ENCODE results near the gene MEG3. TPM values are rescaled to one million over a fixed set of nuclear protein-coding genes. Genes with fewer than 3 reads are reported as not detected.

Gene MEG3
- total and polyA plus RNA-seq, 2 of the 8 experiments (the other 6 are each of a cell fraction or from before 2014, with no cell fraction given), result 0.17 to 1.1 TPM

DNA sequence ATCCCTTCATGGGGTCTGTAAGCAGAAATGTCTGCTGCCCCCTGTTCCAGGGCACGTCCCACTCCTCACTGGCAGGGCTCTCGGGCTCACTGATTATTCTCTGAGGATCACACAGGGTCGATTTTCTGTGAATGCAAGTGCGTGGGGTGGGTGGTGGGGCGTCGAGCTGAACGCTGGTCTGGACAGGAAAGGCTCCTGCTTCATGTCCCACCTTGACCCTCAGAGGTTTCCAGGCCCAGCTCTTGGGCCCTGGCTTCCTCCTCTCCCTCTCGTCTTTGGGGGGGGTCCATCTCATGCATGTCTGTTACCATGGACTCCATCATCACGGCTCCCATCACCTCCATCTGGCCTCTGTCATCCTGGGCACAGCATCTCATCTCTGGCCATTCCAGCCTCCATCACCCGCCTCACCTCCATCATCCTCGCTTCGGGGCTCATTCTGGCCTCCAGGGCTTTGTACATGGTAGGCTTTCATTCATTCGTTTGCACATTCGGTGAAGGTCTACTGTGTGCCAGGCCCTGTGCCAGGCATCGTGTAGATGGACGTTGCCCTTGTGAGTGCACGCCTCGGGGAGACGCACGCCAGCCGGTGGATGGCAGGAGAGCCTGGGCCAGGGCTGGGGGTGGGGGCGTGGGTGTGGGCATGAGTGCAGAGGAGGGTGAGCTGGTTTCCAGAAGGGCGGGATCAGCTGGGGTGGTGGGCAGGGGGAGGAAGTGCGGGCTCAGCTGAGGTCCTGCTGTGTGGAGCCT, 42.9 kb downstream of the MEG3 start:
- no peak overlapping the region; the same call in 1 of the 2 replicates for H4K8ac ChIP-seq (ENCODE audit: extremely low read depth, insufficient read depth, low read length)
- H3K18ac ChIP-seq (ENCODE audit: extremely low read depth, low read length), result no peak overlapping the region
- no peak overlapping the region for H4K5ac ChIP-seq (ENCODE audit: insufficient read length, low read depth, low read length)
- peaks cover 0 to 2% of the 10 kb centered on the region in 2 experiments for H4K20me1 ChIP-seq (replicated peaks in 1 of 2; ENCODE audit: control insufficient read depth in 1 of 2, insufficient read depth in 2 of 2, low read length in 2 of 2)
- H2AK5ac ChIP-seq (ENCODE audit: low read depth, low read length), result no peak overlapping the region
- POLR2A ChIA-PET (ENCODE audit: partially characterized antibody), result no interaction called here
- no peak overlapping the region for H2AFZ ChIP-seq (ENCODE audit: low read length)
- no peak overlapping the region for H3K14ac ChIP-seq (ENCODE audit: insufficient read length)
- CTCF ChIA-PET (ENCODE audit: partially characterized antibody), result interaction anchor here (0.9 kb wide), 1 partner anchor 15 kb away, joined by 3 read pairs; no protein-coding TSS in a partner anchor
- no peak overlapping the region for H3K4me3 ChIP-seq (ENCODE audit: extremely low read depth in 1 of 4, insufficient read depth in 2 of 4, low read depth in 3 of 4, low read length in 4 of 4)
- no peak overlapping the region for H3K27ac ChIP-seq (ENCODE audit: low read depth, low read length)
- H2BK12ac ChIP-seq (ENCODE audit: low read depth, low read length), result no peak overlapping the region
- H2BK15ac ChIP-seq (ENCODE audit: low read length), result no peak overlapping the region
- H3K56ac ChIP-seq (replicated peaks; ENCODE audit: insufficient read length, low read depth, low read length), result no peak overlapping the region
- H3K79me2 ChIP-seq (ENCODE audit: control insufficient read depth in 1 of 2, insufficient read depth in 2 of 2, low read length in 2 of 2), result no peaks in the 10 kb centered on the region
- no peak for FAIRE-seq
- H3K9ac ChIP-seq (replicated peaks in 1 of 4; ENCODE audit: extremely low read depth in 1 of 4, low read depth in 3 of 4, low read length in 3 of 4), result no peak overlapping the region
- no peaks in the 10 kb centered on the region for H3K23me2 ChIP-seq (ENCODE audit: low read depth, low read length)
- H3K79me1 ChIP-seq (ENCODE audit: low read depth, low read length), result no peaks in the 10 kb centered on the region
- no peaks in the 10 kb centered on the region for H3K4me1 ChIP-seq (replicated peaks in 1 of 4; ENCODE audit: control insufficient read depth in 3 of 4, insufficient read depth in 4 of 4, low read length in 3 of 4)
- no peak overlapping the region for H3K4me2 ChIP-seq (ENCODE audit: insufficient read depth in 1 of 2, low read depth in 2 of 2, low read length in 2 of 2)
- 87% methylated on average over 20 of the region's 24 CpGs; no CpG with 5 or more reads in 1 of the 2 experiments for WGBS, 2 experiments (ENCODE audit: extremely low coverage in 1 of 2, insufficient coverage in 1 of 2, insufficient read length in 1 of 2, insufficient replicate concordance in 2 of 2, low coverage in 1 of 2, low lambda C conversion rate in 2 of 2, missing lambda C conversion rate in 1 of 2)
- no peak for DNase-seq (ENCODE audit: low read depth in 1 of 2, low spot score in 2 of 2)
- no peaks in the 10 kb centered on the region for H3K27me3 ChIP-seq (replicated peaks in 1 of 4; ENCODE audit: control insufficient read depth in 3 of 4, extremely low read depth in 1 of 4, insufficient read depth in 3 of 4, low read length in 3 of 4)
- H3K4ac ChIP-seq (replicated peaks; ENCODE audit: insufficient read length, low read depth, low read length), result no peak overlapping the region
- H3K36me3 ChIP-seq (ENCODE audit: control insufficient read depth in 2 of 4, insufficient read depth in 4 of 4, low read length in 3 of 4), result no peaks in the 10 kb centered on the region
- H2BK20ac ChIP-seq (ENCODE audit: low read length), result no peak overlapping the region
- no peak overlapping the region for H4K91ac ChIP-seq (replicated peaks; ENCODE audit: insufficient read length, low read length)
- 0 out of 4 replicates have a peak, but pooled peaks cover 0 to 4% of the 10 kb centered on the region in 2 experiments for H3K9me3 ChIP-seq (ENCODE audit: insufficient read depth in 2 of 2, low read depth in 1 of 2, low read length in 1 of 2)
- no peak overlapping the region for H2BK5ac ChIP-seq (ENCODE audit: low read depth, low read length)
- H2BK120ac ChIP-seq (replicated peaks; ENCODE audit: low read depth, low read length), result no peak overlapping the region
- no peak overlapping the region for H3K23ac ChIP-seq (ENCODE audit: insufficient read length)
- TF ChIP-seq TCF12 (IDR thresholded peaks at IDR 0.05; ENCODE audit: low read depth, low read length), result no peak
- TF ChIP-seq CHD1 (IDR thresholded peaks at IDR 0.05; ENCODE audit: low read depth, low read length), result no peak
- no peak for TF ChIP-seq CBX5 (IDR thresholded peaks at IDR 0.05; ENCODE audit: low read depth, low read length)
- TF ChIP-seq TAF1 (IDR thresholded peaks at IDR 0.05; ENCODE audit: low read depth, low read length), result no peak
- no peak for TF ChIP-seq PHF8 (conservative IDR thresholded peaks at IDR 0.05; ENCODE audit: low read depth, low read length)
- TF ChIP-seq BRCA1 (IDR thresholded peaks at IDR 0.05; ENCODE audit: low read depth, low read length), result no peak
- TF ChIP-seq BCL11A (IDR thresholded peaks at IDR 0.05; ENCODE audit: low read depth in 2 of 2, low read length in 2 of 2), result no peak
- TF ChIP-seq SIX5 (IDR thresholded peaks at IDR 0.05; ENCODE audit: low read depth, low read length), result no peak
- TF ChIP-seq SP1 (IDR thresholded peaks at IDR 0.05; ENCODE audit: low read depth, low read length), result no peak
- no peak for TF ChIP-seq RAD21 (IDR thresholded peaks at IDR 0.05 in 1 of 2, conservative IDR thresholded peaks at IDR 0.05 in 1 of 2; ENCODE audit: low read depth in 2 of 2, low read length in 2 of 2)
- TF ChIP-seq ASH2L (IDR thresholded peaks at IDR 0.05; ENCODE audit: low read length), result no peak
- TF ChIP-seq KDM4A (IDR thresholded peaks at IDR 0.05; ENCODE audit: low read depth, low read length, severe bottlenecking), result no peak
- no peak for TF ChIP-seq GTF2F1 (IDR thresholded peaks at IDR 0.05; ENCODE audit: borderline replicate concordance, low read depth, low read length)
- TF ChIP-seq SAP30 (IDR thresholded peaks at IDR 0.05; ENCODE audit: insufficient read depth, insufficient replicate concordance, low read length), result no peak

Data from H1 (cell line).